Stimulated activated CD4-positive, alpha-beta T cell treated with anti-CD3 and anti-CD28 coated beads, Interleukin-1b, Interleukin-23, amount 100 ng/mL, for 48 hours (primary cell): ENCODE results near the gene CYP27B1.
"Not testable (repeated sequence)": the region's sequence is repeated elsewhere in the genome, so short reads cannot be mapped to it uniquely, and the experiment has no call there.

Experiments
- DNase-seq: peaks from one replicate; pipeline ENCODE4 v3.0.0-alpha.2; 2020

CYP27B1 gene

GRCh38 chr12:57720606-57721595, 46.0 kb downstream of the CYP27B1 start:
- no peak for DNase-seq

- DNase-seq = no peak
Observed at GRCh38 chr12:57719777-57720605, 46.9 kb downstream of the CYP27B1 start.

- no peak for DNase-seq
Observed at GRCh38 chr12:57718641-57719528, 48.0 kb downstream of the CYP27B1 start.

- DNase-seq = no peak
Observed at GRCh38 chr12:57717846-57718640, 48.8 kb downstream of the CYP27B1 start.

GRCh38 chr12:57717131-57717530, 49.7 kb downstream of the CYP27B1 start:
- no peak for DNase-seq

GRCh38 chr12:57716305-57716704, 50.6 kb downstream of the CYP27B1 start:
- no peak for DNase-seq

GRCh38 chr12:57715786-57716185, 51.1 kb downstream of the CYP27B1 start:
- DNase-seq = no peak

- DNase-seq = not testable (repeated sequence)
Observed at GRCh38 chr12:57715036-57715748, 51.7 kb downstream of the CYP27B1 start.

- DNase-seq = no peak
Observed at GRCh38 chr12:57713209-57713608, 53.7 kb downstream of the CYP27B1 start.

- no peak for DNase-seq
Observed at GRCh38 chr12:57712701-57713100, 54.2 kb downstream of the CYP27B1 start.
